BLaER1 (cell line): ENCODE results near the gene SLC16A7.

Source experiments
- H3K27ac ChIP-seq: shearing (Covaris generic); formaldehyde crosslinking; 2 replicates; pipeline ENCODE4 v1.8.1; 2022
- H3K27me3 ChIP-seq: shearing (Covaris generic); formaldehyde crosslinking; 2 replicates; pipeline ENCODE4 v1.8.1; 2022
- H3K36me3 ChIP-seq: shearing (Covaris generic); formaldehyde crosslinking; 2 replicates; pipeline ENCODE4 v1.8.1; 2022
- H3K4me1 ChIP-seq: shearing (Covaris generic); formaldehyde crosslinking; 2 replicates; pipeline ENCODE4 v1.8.1; 2022
- H3K4me2 ChIP-seq: shearing (Covaris generic); formaldehyde crosslinking; 2 replicates; pipeline ENCODE4 v1.8.1; 2022
- H3K4me3 ChIP-seq: shearing (Covaris generic); formaldehyde crosslinking; 2 replicates; pipeline ENCODE4 v1.8.1; 2022
- H3K9ac ChIP-seq: shearing (Covaris generic); formaldehyde crosslinking; 2 replicates; pipeline ENCODE4 v1.8.1; 2022
- H3K9me3 ChIP-seq: shearing (Covaris generic); formaldehyde crosslinking; 2 replicates; pipeline ENCODE4 v1.8.1; 2022
- H4K20me1 ChIP-seq: shearing (Covaris generic); formaldehyde crosslinking; 2 replicates; pipeline ENCODE4 v1.8.1; 2022
- Cebpa-rat ChIP-seq: shearing (Covaris generic); IDR thresholded peaks from 2 replicates; pipeline ENCODE4 v1.8.1; 2022

Gene SLC16A7

DNA sequence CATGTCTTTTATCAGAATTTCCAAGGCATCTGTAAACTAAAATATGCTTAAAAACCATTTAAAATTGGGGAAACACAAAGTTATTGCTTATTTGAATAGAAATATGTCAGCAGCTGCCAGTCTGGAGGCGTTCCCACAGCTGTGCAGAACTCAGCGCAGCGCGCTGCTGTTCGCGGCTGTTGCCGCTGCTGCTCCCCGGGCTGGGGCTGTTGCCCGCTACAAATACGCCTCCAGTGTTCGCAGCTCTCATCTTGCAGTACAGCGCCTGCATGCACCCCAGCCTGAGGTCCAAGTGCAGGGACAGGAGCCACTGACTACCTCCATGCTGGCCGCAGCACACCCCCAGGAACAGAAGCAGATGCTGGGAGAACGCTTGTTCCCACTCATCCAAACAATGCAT is 216.2 kb downstream of the SLC16A7 start:
- Histone ChIP-seq H3K4me2 (no peak overlapping the region), H3K9ac (no peak overlapping the region), H3K4me1 (no peaks in the 10 kb centered on the region), H3K27ac (no peak overlapping the region), H3K4me3 (no peak overlapping the region), H3K27me3 (no peaks in the 10 kb centered on the region), H3K36me3 (no peaks in the 10 kb centered on the region), H4K20me1 (no peaks in the 10 kb centered on the region), H3K9me3 (no peaks in the 10 kb centered on the region)
- TF ChIP-seq Cebpa-rat = no peak

DNA sequence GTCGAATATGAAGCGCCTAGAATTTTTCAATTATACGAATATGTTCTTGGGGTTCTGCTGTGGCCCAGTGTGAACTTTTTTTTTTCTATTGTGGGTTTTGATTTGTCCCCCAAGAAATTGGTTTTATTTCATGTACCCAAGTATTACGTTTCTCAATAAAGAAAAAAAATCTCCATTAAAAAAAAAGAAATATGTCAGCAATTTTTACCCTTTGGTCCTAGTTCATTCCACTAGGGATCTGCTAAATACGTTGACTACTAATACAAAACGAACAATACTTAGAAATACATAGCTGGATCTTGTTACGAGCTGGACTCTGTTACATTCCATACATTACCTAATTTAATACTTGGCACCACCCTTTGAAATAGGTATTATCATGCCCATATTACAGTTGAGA is 216.9 kb downstream of the SLC16A7 start:
- H3K4me3 ChIP-seq = no peak overlapping the region
- no peaks in the 10 kb centered on the region for H3K27me3 ChIP-seq
- no peak overlapping the region for H3K9ac ChIP-seq
- no peak overlapping the region for H3K27ac ChIP-seq
- no peak for TF ChIP-seq Cebpa-rat
- no peaks in the 10 kb centered on the region for H4K20me1 ChIP-seq
- H3K36me3 ChIP-seq = no peaks in the 10 kb centered on the region
- no peaks in the 10 kb centered on the region for H3K9me3 ChIP-seq
- H3K4me1 ChIP-seq = no peaks in the 10 kb centered on the region
- no peak overlapping the region for H3K4me2 ChIP-seq

DNA sequence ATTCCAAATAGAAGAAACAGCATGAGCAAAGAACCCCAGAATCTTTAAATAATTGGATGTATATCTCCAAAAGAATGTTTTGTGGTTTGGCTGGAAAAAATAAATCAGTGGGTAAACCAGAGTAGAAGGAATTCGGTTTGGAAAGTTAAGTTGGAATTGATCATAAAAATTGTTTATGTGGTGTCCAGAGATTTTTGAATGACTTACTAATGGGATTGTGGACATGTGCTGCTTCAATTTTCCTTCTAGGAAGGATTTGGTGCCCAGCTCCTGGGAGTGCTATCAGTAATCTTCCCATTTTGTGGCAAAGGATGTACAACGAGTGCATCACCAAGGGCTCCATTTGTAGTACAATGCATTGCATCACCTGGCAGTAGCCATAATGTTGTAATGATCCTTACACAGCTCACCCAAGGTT is 224.8 kb downstream of the SLC16A7 start:
- Histone ChIP-seq H3K4me1 (no peaks in the 10 kb centered on the region), H3K27me3 (no peaks in the 10 kb centered on the region), H3K36me3 (no peaks in the 10 kb centered on the region), H3K9ac (no peak overlapping the region), H4K20me1 (no peaks in the 10 kb centered on the region), H3K4me2 (no peak overlapping the region), H3K27ac (no peak overlapping the region), H3K4me3 (no peak overlapping the region), H3K9me3 (no peaks in the 10 kb centered on the region)
- no peak for TF ChIP-seq Cebpa-rat

DNA sequence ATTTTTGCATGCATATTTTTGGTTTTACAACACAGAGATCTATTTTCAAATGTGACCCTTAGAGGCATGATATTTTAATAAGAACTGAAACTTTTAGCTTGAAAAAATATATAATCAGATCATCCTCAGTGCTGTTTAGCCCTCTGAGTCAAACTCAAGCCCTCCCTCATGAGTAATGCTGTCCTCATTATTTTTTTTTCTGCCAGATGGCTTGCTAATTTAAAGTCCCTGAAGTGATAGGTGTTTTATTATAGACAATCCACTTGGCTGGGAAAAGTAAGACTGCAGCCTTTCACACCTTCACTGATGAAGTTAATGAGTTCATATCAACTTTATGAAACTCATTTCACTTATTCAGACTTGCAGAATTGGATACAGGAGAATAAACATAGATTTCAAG is 227.7 kb downstream of the SLC16A7 start:
- Histone ChIP-seq H3K36me3 (no peaks in the 10 kb centered on the region), H3K4me3 (no peak overlapping the region), H4K20me1 (no peaks in the 10 kb centered on the region), H3K9me3 (no peaks in the 10 kb centered on the region), H3K9ac (no peak overlapping the region), H3K27me3 (no peaks in the 10 kb centered on the region), H3K4me2 (no peak overlapping the region), H3K4me1 (no peaks in the 10 kb centered on the region), H3K27ac (no peak overlapping the region)
- no peak for TF ChIP-seq Cebpa-rat

DNA sequence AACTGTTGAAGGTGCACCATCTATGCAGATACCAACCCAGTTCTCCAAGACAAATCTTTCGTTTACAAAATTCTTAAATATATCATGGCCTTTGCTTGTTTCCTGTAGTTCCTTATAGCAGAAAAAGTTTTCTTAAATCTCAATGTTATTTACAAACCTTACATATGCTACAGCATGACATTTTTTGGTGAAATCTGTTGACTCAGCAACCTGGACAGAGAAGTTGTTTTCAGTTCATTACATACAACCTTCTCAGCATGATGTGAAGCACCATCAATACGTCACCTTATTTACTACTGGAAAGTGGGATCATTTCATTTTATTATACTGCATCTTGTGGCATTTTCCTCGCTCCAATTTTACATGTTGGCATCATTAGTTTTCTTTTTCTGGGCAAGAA is 231.9 kb downstream of the SLC16A7 start:
- H3K27ac ChIP-seq = no peak overlapping the region
- no peak for TF ChIP-seq Cebpa-rat
- no peaks in the 10 kb centered on the region for H3K36me3 ChIP-seq
- H4K20me1 ChIP-seq = no peaks in the 10 kb centered on the region
- H3K27me3 ChIP-seq = no peaks in the 10 kb centered on the region
- H3K4me3 ChIP-seq = no peak overlapping the region
- no peaks in the 10 kb centered on the region for H3K4me1 ChIP-seq
- no peak overlapping the region for H3K9ac ChIP-seq
- H3K9me3 ChIP-seq = no peaks in the 10 kb centered on the region
- no peak overlapping the region for H3K4me2 ChIP-seq

DNA sequence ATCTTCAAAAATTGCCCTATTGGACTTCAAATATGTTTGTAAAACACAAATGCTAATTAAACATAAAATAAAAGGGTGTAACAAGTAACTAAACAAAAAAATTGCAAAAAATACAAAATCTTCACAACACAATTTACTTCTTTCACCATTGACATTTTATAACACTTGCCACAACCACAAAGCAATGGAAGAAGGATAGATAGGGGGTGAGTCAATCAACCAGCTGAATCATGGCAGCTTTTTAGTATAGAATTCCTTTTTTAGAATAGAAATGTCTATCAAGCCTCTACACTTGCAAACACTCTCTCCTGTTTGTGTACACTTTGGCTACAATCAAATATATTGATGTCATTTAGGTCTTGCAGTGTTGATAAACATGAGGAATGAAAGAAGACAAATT is 232.7 kb downstream of the SLC16A7 start:
- no peaks in the 10 kb centered on the region for H3K4me1 ChIP-seq
- no peaks in the 10 kb centered on the region for H4K20me1 ChIP-seq
- TF ChIP-seq Cebpa-rat = no peak
- no peaks in the 10 kb centered on the region for H3K9me3 ChIP-seq
- H3K9ac ChIP-seq = no peak overlapping the region
- no peaks in the 10 kb centered on the region for H3K27me3 ChIP-seq
- H3K27ac ChIP-seq = no peak overlapping the region
- H3K36me3 ChIP-seq = no peaks in the 10 kb centered on the region
- H3K4me2 ChIP-seq = no peak overlapping the region
- H3K4me3 ChIP-seq = no peak overlapping the region

DNA sequence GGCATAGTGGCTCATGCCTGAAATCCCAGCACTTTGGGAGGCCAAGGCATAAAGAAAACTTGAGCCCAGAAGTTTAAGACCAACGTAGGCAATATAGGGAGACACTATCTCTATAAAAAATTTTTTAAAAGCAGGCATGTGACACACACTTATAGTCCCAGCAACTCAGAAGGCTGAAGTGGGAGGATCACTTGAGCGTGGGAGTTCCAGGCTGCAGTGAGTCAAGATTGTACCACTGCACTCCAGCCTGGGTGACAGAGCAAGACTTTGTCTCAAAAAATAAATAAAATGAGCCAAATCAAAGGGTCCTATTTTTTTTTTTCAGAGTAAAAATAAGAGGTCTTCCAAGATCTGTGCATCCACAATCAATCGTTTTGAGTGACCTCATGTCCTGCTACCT is 237.6 kb downstream of the SLC16A7 start:
- Histone ChIP-seq H3K27ac (no peak overlapping the region), H3K27me3 (no peaks in the 10 kb centered on the region), H3K36me3 (no peaks in the 10 kb centered on the region), H3K9me3 (no peaks in the 10 kb centered on the region), H3K4me2 (no peak overlapping the region), H3K9ac (no peak overlapping the region), H3K4me3 (no peak overlapping the region), H4K20me1 (no peaks in the 10 kb centered on the region), H3K4me1 (no peaks in the 10 kb centered on the region)
- TF ChIP-seq Cebpa-rat = no peak

DNA sequence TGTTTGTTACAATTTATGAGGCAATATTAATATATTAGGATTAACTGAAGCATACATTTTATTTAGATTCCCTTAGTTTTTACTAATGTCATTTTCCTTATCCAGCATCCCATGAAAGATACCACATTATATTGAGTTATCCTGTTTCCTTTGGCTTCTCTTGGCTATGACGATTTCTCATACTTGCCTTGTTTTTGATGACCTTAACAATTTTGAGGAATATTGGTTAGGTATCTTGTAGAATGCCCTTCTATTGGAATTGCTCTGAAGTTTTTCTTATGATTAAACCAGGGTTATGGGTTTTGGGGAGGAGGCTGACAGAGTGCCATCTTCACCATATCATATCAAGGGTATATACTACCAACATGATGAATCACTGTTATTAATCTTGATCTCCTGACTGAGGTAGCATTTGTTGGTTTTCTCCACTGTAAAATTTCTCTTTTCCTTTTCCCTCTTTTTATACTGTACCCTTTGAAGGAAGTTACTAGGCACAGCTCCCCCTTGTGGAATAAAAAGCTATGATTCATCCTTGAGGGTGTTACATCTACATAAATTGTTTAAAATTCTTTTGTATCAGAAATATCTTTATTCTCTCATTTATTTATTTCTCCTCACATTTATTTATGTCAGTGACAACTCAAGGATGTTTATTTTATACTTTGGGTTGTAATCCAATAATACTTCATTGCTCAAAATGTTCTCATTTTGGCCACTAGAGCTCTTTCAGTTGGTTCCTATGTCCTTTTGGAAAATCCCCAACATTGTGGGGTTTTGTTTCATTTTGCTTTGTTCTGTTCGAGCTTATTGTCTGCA is 239.0 kb downstream of the SLC16A7 start:
- Histone ChIP-seq H3K4me1 (no peaks in the 10 kb centered on the region), H3K27me3 (no peaks in the 10 kb centered on the region), H3K4me3 (no peak overlapping the region), H4K20me1 (no peaks in the 10 kb centered on the region), H3K9me3 (no peaks in the 10 kb centered on the region), H3K27ac (no peak overlapping the region), H3K9ac (no peak overlapping the region), H3K36me3 (no peaks in the 10 kb centered on the region), H3K4me2 (no peak overlapping the region)
- no peak for TF ChIP-seq Cebpa-rat
